Large intestine (tissue), 3 donors: ENCODE measurements around the gene ACTL6B. TPM values are rescaled to one million over a fixed set of nuclear protein-coding genes. Genes with fewer than 3 reads are reported as not detected.
A peak's percentile ranks its signal among the peaks of the same experiment; 100 is the strongest.

Experiments
- DNase-seq, 2 donors: peaks; one replicate each; pipeline versions ENCODE4 v3.0.0 to v3.0.0-alpha.2; 2013
- H3K27ac ChIP-seq: one replicate; pipeline ENCODE4 v1.5.1; 2013; ENCODE audit warnings: low read length
- H3K27me3 ChIP-seq: 2 replicates; pipeline ENCODE4 v1.6.1; 2013; ENCODE audit warnings: low read length; ENCODE audit not compliant: control insufficient read depth, insufficient read depth
- H3K36me3 ChIP-seq: 2 replicates; pipeline ENCODE4 v1.6.1; 2013; ENCODE audit warnings: low read length; ENCODE audit not compliant: control insufficient read depth, insufficient read depth
- H3K4me1 ChIP-seq: one replicate; pipeline ENCODE4 v1.6.1; 2013; ENCODE audit warnings: low read length; ENCODE audit not compliant: control insufficient read depth, insufficient read depth
- H3K4me3 ChIP-seq: one replicate; pipeline ENCODE4 v1.5.1; 2013; ENCODE audit warnings: low read length
- H3K9me3 ChIP-seq: one replicate; pipeline ENCODE4 v1.6.1; 2013; ENCODE audit warnings: mild to moderate bottlenecking, low read depth, low read length, moderate library complexity; ENCODE audit not compliant: control insufficient read depth
- WGBS: methylation state at CpG from one replicate; pipeline ENCODE4 v1.1.5; 2013; ENCODE audit warnings: low lambda C conversion rate; ENCODE audit not compliant: insufficient coverage; 5-methylcytosine and 5-hydroxymethylcytosine counted together
- polyA plus RNA-seq: library from polyadenylated mRNA; unstranded; fragments of 120-200 nt; gene quantifications from one replicate; pipeline ENCODE4 v1.2.1, GENCODE V29; 2013

Gene ACTL6B
- polyA plus RNA-seq, 1 donor, result 2.9 TPM

GRCh38 chr7:100677308-100678267 lies 21.3 kb upstream of the ACTL6B start:
- Histone ChIP-seq H3K4me3 (no peak overlapping the region), H3K9me3 (peaks cover 3% of the 10 kb centered on the region), H3K4me1 (peaks cover 33% of the 10 kb centered on the region), H3K27ac (no peak overlapping the region), H3K27me3 (no peaks in the 10 kb centered on the region), H3K36me3 (peaks cover 59% of the 10 kb centered on the region)
- WGBS, result no CpG with 5 or more reads among the region's 36 CpGs
- DNase-seq, result peak in 1 of 2 donors; percentile 56

DNA sequence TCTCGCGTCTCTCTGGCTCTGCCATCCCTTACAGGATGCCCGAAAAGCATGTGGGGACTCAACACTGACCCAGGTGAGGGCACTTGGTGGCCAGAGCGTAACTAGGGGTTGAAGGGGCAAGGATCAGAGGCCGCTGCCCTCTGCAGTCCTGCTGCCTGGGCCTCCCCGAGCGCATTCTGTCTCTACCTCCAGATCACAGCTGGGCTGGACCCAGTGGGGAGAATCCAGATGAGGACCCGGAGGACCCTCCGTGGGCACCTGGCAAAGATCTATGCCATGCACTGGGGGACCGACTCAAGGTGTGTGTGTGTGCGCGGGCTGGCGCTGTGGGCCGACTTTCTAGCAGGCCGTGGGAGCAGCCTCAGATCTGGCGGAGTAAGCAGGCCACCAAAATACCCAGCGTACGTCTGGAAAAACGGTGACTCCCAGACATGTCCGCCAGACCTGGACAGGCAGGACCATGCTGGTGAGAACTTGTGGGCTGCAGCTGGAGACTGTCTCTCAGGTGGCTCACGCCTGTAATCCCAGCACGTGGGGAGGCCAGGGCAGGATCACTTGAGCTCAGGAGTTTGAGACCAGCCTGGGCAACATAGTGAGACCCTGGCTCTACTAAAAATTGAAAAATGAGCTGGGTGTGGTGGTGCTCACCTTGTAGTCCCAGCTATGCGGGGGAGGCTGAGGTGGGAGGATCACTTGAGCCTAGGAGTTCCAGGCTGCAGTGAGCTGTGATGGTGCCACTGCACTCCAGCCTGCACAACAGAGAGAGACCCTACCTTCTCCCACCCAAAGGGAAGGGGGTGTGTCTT lies 20.5 kb upstream of the ACTL6B start:
- Histone ChIP-seq H3K9me3 (peaks cover 3% of the 10 kb centered on the region), H3K36me3 (peaks cover 50% of the 10 kb centered on the region), H3K27me3 (peaks cover 3% of the 10 kb centered on the region), H3K27ac (no peak overlapping the region), H3K4me1 (peaks cover 33% of the 10 kb centered on the region), H3K4me3 (peak overlapping the region; percentile 97)
- DNase-seq, result no peak
- no CpG with 5 or more reads among the region's 23 CpGs for WGBS

GRCh38 chr7:100675581-100676350 lies 19.5 kb upstream of the ACTL6B start:
- Histone ChIP-seq H3K36me3 (peaks cover 43% of the 10 kb centered on the region), H3K27ac (peak overlapping the region; percentile 48), H3K4me1 (peaks cover 33% of the 10 kb centered on the region), H3K27me3 (peaks cover 3% of the 10 kb centered on the region), H3K9me3 (peaks cover 3% of the 10 kb centered on the region), H3K4me3 (peak overlapping the region; percentile 97)
- DNase-seq, result peak; percentile 54 to 69
- whole genome bisulfite sequencing, result no CpG with 5 or more reads among the region's 59 CpGs

GRCh38 chr7:100675105-100675451 lies 18.8 kb upstream of the ACTL6B start:
- no peak for DNase-seq
- no CpG with 5 or more reads among the region's 46 CpGs for WGBS

DNA sequence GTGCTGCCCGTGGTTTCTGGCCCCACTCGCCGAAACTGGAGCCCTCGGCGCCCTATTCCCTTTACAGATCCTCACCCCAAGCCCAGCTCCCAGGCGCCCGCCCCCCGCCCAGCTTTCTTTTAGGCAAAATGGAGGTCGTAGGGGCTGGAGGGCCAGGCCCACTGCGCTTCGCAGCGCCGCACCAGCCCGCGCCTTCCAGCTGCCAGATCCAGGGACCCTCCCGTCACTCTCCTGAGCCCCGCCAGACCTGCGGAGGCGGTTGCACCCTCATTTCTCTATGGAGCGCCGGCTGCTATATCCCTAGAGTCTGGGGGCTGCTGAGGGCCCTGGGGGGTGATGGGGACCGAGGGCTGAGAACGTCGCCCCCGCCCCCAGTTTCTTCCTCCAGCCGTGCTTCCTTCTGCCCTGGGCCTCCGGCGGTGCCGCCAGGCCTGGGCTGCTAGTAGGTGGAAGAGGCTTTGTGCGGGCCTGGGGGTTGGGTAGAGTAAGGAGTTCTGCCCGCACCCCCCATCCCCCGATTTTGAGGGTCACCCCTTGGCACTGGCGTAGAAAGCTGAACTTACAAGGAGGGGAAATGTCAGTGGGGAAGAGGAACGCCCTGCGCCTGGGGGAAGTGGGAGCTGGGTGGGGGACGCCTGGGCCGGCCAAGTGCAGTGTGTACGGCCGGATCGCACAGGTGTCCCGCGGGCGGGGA lies 18.3 kb upstream of the ACTL6B start:
- H3K36me3 ChIP-seq, result peaks cover 31% of the 10 kb centered on the region
- peaks cover 5% of the 10 kb centered on the region for H3K27me3 ChIP-seq
- H3K4me3 ChIP-seq, result peak overlapping the region; percentile 97
- peaks cover 27% of the 10 kb centered on the region for H3K4me1 ChIP-seq
- peak in 1 of 2 donors; percentile 58 for DNase-seq
- H3K9me3 ChIP-seq, result peaks cover 3% of the 10 kb centered on the region
- no CpG with 5 or more reads among the region's 43 CpGs for WGBS
- H3K27ac ChIP-seq, result peak overlapping the region; percentile 90

More at GRCh38 chr7:100675105-100675451, 18.8 kb upstream of the ACTL6B start:
- H3K36me3 ChIP-seq, result peaks cover 36% of the 10 kb centered on the region
- peak overlapping the region; percentile 90 for H3K27ac ChIP-seq
- peak overlapping the region; percentile 97 for H3K4me3 ChIP-seq
- peaks cover 32% of the 10 kb centered on the region for H3K4me1 ChIP-seq
- H3K9me3 ChIP-seq, result peaks cover 3% of the 10 kb centered on the region
- H3K27me3 ChIP-seq, result peaks cover 3% of the 10 kb centered on the region

- Histone ChIP-seq H3K36me3 (peaks cover 26% of the 10 kb centered on the region), H3K4me3 (peak overlapping the region; percentile 97), H3K27me3 (peaks cover 5% of the 10 kb centered on the region), H3K27ac (peak overlapping the region; percentile 90), H3K4me1 (peaks cover 21% of the 10 kb centered on the region), H3K9me3 (peaks cover 3% of the 10 kb centered on the region)
- no peak for DNase-seq
- no CpG with 5 or more reads among the region's 34 CpGs for WGBS
Observed at GRCh38 chr7:100673942-100674410, 17.7 kb upstream of the ACTL6B start.

DNA sequence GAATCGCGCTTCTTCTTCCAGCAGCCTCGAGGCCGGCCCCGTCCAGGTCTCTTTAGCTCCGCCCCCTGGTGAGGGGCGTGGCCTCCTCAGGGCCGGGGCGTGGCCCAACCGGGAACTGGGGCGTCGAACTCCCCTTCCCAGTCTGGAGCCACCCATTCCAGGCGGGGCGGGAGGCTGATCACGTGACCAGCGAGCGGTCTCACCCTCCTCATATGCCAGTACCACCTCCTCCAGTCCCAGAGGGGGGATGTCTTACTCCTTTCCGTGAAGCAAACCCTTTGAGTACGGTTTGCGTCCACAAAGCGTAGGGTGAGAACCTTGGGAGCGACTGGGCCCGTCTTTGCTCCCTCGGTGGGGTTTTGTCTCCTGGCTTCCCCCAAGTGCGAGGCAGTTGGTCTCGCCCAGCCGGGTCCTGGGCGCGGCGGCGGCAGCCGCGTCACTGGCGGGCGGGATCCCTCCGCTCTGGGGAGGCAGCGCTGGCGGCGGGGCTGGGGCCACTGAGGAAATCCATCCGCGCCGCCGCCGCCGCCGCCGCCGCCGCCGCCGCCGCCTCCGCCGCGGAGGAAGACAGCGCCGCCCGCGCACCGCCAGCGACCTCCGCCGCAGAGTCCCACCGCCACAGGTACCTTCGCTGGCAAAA lies 17.2 kb upstream of the ACTL6B start, which contains the start of gene GNB2:
Gene GNB2 (plus strand): TSS at position 439 of the 640 bp plus-strand sequence. CDS start 2,526 bp downstream, outside the sequence.
- Histone ChIP-seq H3K4me1 (peaks cover 16% of the 10 kb centered on the region), H3K9me3 (peaks cover under 1% of the 10 kb centered on the region), H3K4me3 (peak within 1 kb of the TSS; percentile 97), H3K36me3 (peaks cover 21% of the 10 kb centered on the region), H3K27ac (peak within 1 kb of the TSS; percentile 90), H3K27me3 (peaks cover 5% of the 10 kb centered on the region)
- WGBS, result no CpG with 5 or more reads among the region's 65 CpGs
- peak; percentile 99 to 100 for DNase-seq

DNA sequence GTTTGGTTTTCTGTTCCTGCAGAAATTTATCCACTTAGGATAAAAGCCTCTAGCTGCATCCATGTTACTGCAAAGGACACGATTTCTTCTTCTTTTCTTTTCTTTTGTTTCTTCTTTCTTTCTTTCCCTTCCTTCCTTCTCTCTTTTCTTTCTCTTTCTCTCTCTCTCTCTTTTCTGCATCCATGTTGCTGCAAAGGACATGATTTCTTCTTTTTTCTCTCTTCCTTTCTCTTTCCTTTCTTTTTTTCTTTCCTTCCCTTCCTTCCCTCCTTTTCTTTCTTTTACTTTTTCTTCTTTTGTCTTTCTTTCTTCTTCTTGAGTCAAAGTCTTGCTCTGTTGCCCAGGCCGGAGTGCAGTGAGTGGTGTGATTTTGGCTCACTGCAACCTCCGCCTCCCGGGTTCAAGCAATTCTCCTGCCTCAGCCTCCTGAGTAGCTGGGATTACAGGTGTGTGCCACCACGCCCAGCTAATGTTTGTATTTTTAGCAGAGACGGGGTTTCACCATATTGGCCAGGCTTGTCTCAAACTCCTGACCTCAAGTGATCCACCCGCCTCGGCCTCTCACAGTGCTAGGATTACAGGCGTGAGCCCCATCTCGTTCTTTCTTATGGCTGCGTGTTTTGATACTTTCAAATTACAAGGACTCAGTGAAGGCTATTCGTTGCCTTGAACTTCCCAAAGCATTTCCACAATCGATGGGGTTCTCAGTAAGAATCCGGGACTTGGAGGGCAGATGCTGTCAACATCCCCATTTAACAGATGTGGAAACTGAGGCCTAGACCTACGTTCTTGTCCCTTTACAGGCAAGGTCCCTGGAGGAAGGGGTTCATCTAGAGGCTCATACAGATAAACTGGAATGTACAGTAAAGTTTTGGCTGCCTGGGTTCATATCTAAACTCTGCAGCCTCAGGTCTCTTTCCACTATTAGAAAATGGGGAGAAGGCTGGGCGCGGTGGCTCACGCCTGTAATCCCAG lies 15.4 kb upstream of the ACTL6B start:
- H3K36me3 ChIP-seq, result peaks cover 3% of the 10 kb centered on the region
- DNase-seq, result no peak
- no peak overlapping the region for H3K4me3 ChIP-seq
- no peaks in the 10 kb centered on the region for H3K9me3 ChIP-seq
- H3K27ac ChIP-seq, result no peak overlapping the region
- peaks cover 5% of the 10 kb centered on the region for H3K27me3 ChIP-seq
- peaks cover 3% of the 10 kb centered on the region for H3K4me1 ChIP-seq
- 100% methylated on average over 1 of the region's 18 CpGs for WGBS
